ENCODE results near the gene CDK8. TPM values are rescaled to one million over a fixed set of nuclear protein-coding genes. Genes with fewer than 3 reads are reported as not detected.
"Not testable (repeated sequence)": the region's sequence is repeated elsewhere in the genome, so short reads cannot be mapped to it uniquely, and the experiment has no call there.

The CDK8 gene
- total and polyA plus RNA-seq, 2 donors (not counting 1 experiment from before 2014, with no cell fraction given) = 17.7 to 19.7 TPM

GRCh38 chr13:26247608-26248007, 6.3 kb upstream of the CDK8 start:
- no peaks in the 10 kb centered on the region for H3K36me3 ChIP-seq (ENCODE audit: control insufficient read depth, insufficient read depth, low read length)
- no peak overlapping the region for H3K9ac ChIP-seq (ENCODE audit: insufficient read depth, low read length)
- no peaks in the 10 kb centered on the region for H3K4me1 ChIP-seq (ENCODE audit: control insufficient read depth, extremely low read depth, insufficient read depth, low read length)
- peaks cover 11% of the 10 kb centered on the region for H3K27me3 ChIP-seq (ENCODE audit: control insufficient read depth, insufficient read depth, low read length)
- H4K20me1 ChIP-seq (ENCODE audit: control insufficient read depth, extremely low read depth, insufficient read depth, low read length) = no peaks in the 10 kb centered on the region
- H3K27ac ChIP-seq (ENCODE audit: insufficient read depth, low read length) = no peak overlapping the region
- H3K79me2 ChIP-seq (ENCODE audit: control insufficient read depth, insufficient read depth, low read length) = no peaks in the 10 kb centered on the region
- no peaks in the 10 kb centered on the region for H3K9me3 ChIP-seq (ENCODE audit: control insufficient read depth, insufficient read depth, low read depth, low read length)
- no peak for DNase-seq (ENCODE audit: low read depth in 2 of 2)
- H3K4me2 ChIP-seq (ENCODE audit: extremely low read depth, insufficient read depth, low read length) = no peak overlapping the region
- no peak overlapping the region for H2AFZ ChIP-seq (ENCODE audit: low read length)
- no peak overlapping the region for H3K4me3 ChIP-seq (replicated peaks in 1 of 4; ENCODE audit: control extremely low read depth in 1 of 4, insufficient read depth in 1 of 4, low read depth in 3 of 4, low read length in 4 of 4)
- TF ChIP-seq CTCF (conservative IDR thresholded peaks at IDR 0.05 in 1 of 2, IDR thresholded peaks at IDR 0.05 in 1 of 2; ENCODE audit: low read depth in 1 of 2, low read length in 2 of 2) (no peak), EZH2 (IDR thresholded peaks at IDR 0.05; ENCODE audit: low read length, missing control alignments) (no peak)

GRCh38 chr13:26249551-26249950, 4.4 kb upstream of the CDK8 start:
- Histone ChIP-seq H3K36me3 (ENCODE audit: control insufficient read depth, insufficient read depth, low read length) (no peaks in the 10 kb centered on the region), H2AFZ (ENCODE audit: low read length) (no peak overlapping the region), H3K9ac (ENCODE audit: insufficient read depth, low read length) (no peak overlapping the region), H3K27me3 (ENCODE audit: control insufficient read depth, insufficient read depth, low read length) (peaks cover 11% of the 10 kb centered on the region), H3K4me3 (replicated peaks in 1 of 4; ENCODE audit: control extremely low read depth in 1 of 4, insufficient read depth in 1 of 4, low read depth in 3 of 4, low read length in 4 of 4) (no peak overlapping the region), H3K27ac (ENCODE audit: insufficient read depth, low read length) (no peak overlapping the region), H4K20me1 (ENCODE audit: control insufficient read depth, extremely low read depth, insufficient read depth, low read length) (no peaks in the 10 kb centered on the region), H3K9me3 (ENCODE audit: control insufficient read depth, insufficient read depth, low read depth, low read length) (no peaks in the 10 kb centered on the region), H3K4me1 (ENCODE audit: control insufficient read depth, extremely low read depth, insufficient read depth, low read length) (no peaks in the 10 kb centered on the region), H3K4me2 (ENCODE audit: extremely low read depth, insufficient read depth, low read length) (no peak overlapping the region), H3K79me2 (ENCODE audit: control insufficient read depth, insufficient read depth, low read length) (peaks cover under 1% of the 10 kb centered on the region)
- no peak for DNase-seq (ENCODE audit: low read depth in 2 of 2)
- TF ChIP-seq EZH2 (IDR thresholded peaks at IDR 0.05; ENCODE audit: low read length, missing control alignments) = no peak
- TF ChIP-seq CTCF (conservative IDR thresholded peaks at IDR 0.05 in 1 of 2, IDR thresholded peaks at IDR 0.05 in 1 of 2; ENCODE audit: low read depth in 1 of 2, low read length in 2 of 2) = no peak

- peaks cover 22% of the 10 kb centered on the region for H3K79me2 ChIP-seq (ENCODE audit: control insufficient read depth, insufficient read depth, low read length)
- H2AFZ ChIP-seq (ENCODE audit: low read length); H3K4me3 ChIP-seq (replicated peaks in 1 of 4; ENCODE audit: control extremely low read depth in 1 of 4, insufficient read depth in 1 of 4, low read depth in 3 of 4, low read length in 4 of 4); H3K36me3 ChIP-seq (ENCODE audit: control insufficient read depth, insufficient read depth, low read length); H3K9me3 ChIP-seq (ENCODE audit: control insufficient read depth, insufficient read depth, low read depth, low read length); H3K9ac ChIP-seq (ENCODE audit: insufficient read depth, low read length); H3K4me2 ChIP-seq (ENCODE audit: extremely low read depth, insufficient read depth, low read length); H4K20me1 ChIP-seq (ENCODE audit: control insufficient read depth, extremely low read depth, insufficient read depth, low read length); DNase-seq (ENCODE audit: low read depth in 2 of 2); H3K4me1 ChIP-seq (ENCODE audit: control insufficient read depth, extremely low read depth, insufficient read depth, low read length); H3K27ac ChIP-seq (ENCODE audit: insufficient read depth, low read length): not testable (repeated sequence)
- peaks cover 11% of the 10 kb centered on the region for H3K27me3 ChIP-seq (ENCODE audit: control insufficient read depth, insufficient read depth, low read length)
Observed at GRCh38 chr13:26252006-26252405, 1.9 kb upstream of the CDK8 start.
